ENCODE measurements around the gene LPO. TPM values are rescaled to one million over a fixed set of nuclear protein-coding genes. Genes with fewer than 3 reads are reported as not detected.

The LPO gene
- total and polyA plus RNA-seq, 4 donors, result 0.15 to 0.26 TPM; not detected in 2

- Histone ChIP-seq H3K27ac (ENCODE audit: low read depth in 1 of 2, low read length in 1 of 2) (no peak overlapping the region), H3K36me3 (ENCODE audit: control insufficient read depth in 4 of 4, insufficient read depth in 4 of 4, low read length in 4 of 4) (no peaks in the 10 kb centered on the region), H3K9ac (ENCODE audit: insufficient read depth in 1 of 2, low read length in 2 of 2) (no peak overlapping the region), H3K4me1 (ENCODE audit: control insufficient read depth in 5 of 5, insufficient read depth in 5 of 5, low read length in 5 of 5) (no peaks in the 10 kb centered on the region), H3K4me3 (no peak overlapping the region), H3K27me3 (ENCODE audit: control insufficient read depth in 3 of 3, insufficient read depth in 3 of 3, low read length in 2 of 3) (no peaks in the 10 kb centered on the region), H3K9me3 (ENCODE audit: control insufficient read depth in 4 of 4, insufficient read depth in 3 of 4, low read length in 3 of 4) (no peaks in the 10 kb centered on the region)
- ATAC-seq (ENCODE audit: insufficient read depth, low FRiP score) (no peak), DNase-seq (no peak)
- no peak for TF ChIP-seq CTCF (IDR thresholded peaks at IDR 0.05; ENCODE audit: control extremely low read depth, extremely low read depth)
- WGBS, 2 donors, result 82 to 86% methylated on average over 16 of the region's 16 CpGs
These were observed 63.2 kb downstream of the LPO start for GRCh38 chr17:58301504-58302150.

GRCh38 chr17:58302171-58302918 is 64.0 kb downstream of the LPO start:
- Histone ChIP-seq H3K4me3 (no peak overlapping the region), H3K9me3 (ENCODE audit: control insufficient read depth in 4 of 4, insufficient read depth in 3 of 4, low read length in 3 of 4) (no peaks in the 10 kb centered on the region), H3K9ac (ENCODE audit: insufficient read depth in 1 of 2, low read length in 2 of 2) (no peak overlapping the region), H3K27ac (ENCODE audit: low read depth in 1 of 2, low read length in 1 of 2) (no peak overlapping the region), H3K4me1 (ENCODE audit: control insufficient read depth in 5 of 5, insufficient read depth in 5 of 5, low read length in 5 of 5) (no peaks in the 10 kb centered on the region), H3K36me3 (ENCODE audit: control insufficient read depth in 4 of 4, insufficient read depth in 4 of 4, low read length in 4 of 4) (peaks cover 0 to 1% (median 0%) of the 10 kb centered on the region in 4 donors), H3K27me3 (ENCODE audit: control insufficient read depth in 3 of 3, insufficient read depth in 3 of 3, low read length in 2 of 3) (no peaks in the 10 kb centered on the region)
- DNase-seq, result no peak
- no peak for TF ChIP-seq CTCF (IDR thresholded peaks at IDR 0.05; ENCODE audit: control extremely low read depth, extremely low read depth)
- no peak for ATAC-seq (ENCODE audit: insufficient read depth, low FRiP score)
- 90 to 92% methylated on average over 9 of the region's 9 CpGs for WGBS, 2 donors

- no peak for DNase-seq
- Histone ChIP-seq H3K27me3 (ENCODE audit: control insufficient read depth in 3 of 3, insufficient read depth in 3 of 3, low read length in 2 of 3) (no peaks in the 10 kb centered on the region), H3K27ac (ENCODE audit: low read depth in 1 of 2, low read length in 1 of 2) (no peak overlapping the region), H3K4me3 (no peak overlapping the region), H3K36me3 (ENCODE audit: control insufficient read depth in 4 of 4, insufficient read depth in 4 of 4, low read length in 4 of 4) (peaks cover 0 to 8% (median 0%) of the 10 kb centered on the region in 4 donors), H3K9ac (ENCODE audit: insufficient read depth in 1 of 2, low read length in 2 of 2) (no peak overlapping the region), H3K9me3 (ENCODE audit: control insufficient read depth in 4 of 4, insufficient read depth in 3 of 4, low read length in 3 of 4) (no peaks in the 10 kb centered on the region), H3K4me1 (ENCODE audit: control insufficient read depth in 5 of 5, insufficient read depth in 5 of 5, low read length in 5 of 5) (no peaks in the 10 kb centered on the region)
- TF ChIP-seq CTCF (IDR thresholded peaks at IDR 0.05; ENCODE audit: control extremely low read depth, extremely low read depth), result no peak
- 77 to 82% methylated on average over 9 of the region's 9 CpGs for WGBS, 2 donors
- no peak for ATAC-seq (ENCODE audit: insufficient read depth, low FRiP score)
These were observed 64.7 kb downstream of the LPO start for GRCh38 chr17:58302919-58303585.

All from lung (tissue), 12 donors.